Endothelial cell of umbilical vein (primary cell): Measurements from ENCODE around the gene MYO1A. TPM values are rescaled to one million over a fixed set of nuclear protein-coding genes. Genes with fewer than 3 reads are reported as not detected.

Source experiments
- BruUV-seq: library from RNA; stranded (reverse); fragments of 400-500 nt; replicated peaks from 2 replicates; lab custom pipeline; 2021; lab: Mats Ljungman, UMichigan
- CTCF ChIA-PET: fragments of 300-600, 350-600 bp; sonication (Branson Sonifier 250); formaldehyde crosslinking; loops from one replicate; lab custom pipeline; 2021; ENCODE audit warnings: antibody characterized with exemption, inconsistent platforms; lab: Charles Lee
- POLR2A ChIA-PET: fragments of 300-600, 350-600 bp; sonication (Branson Sonifier 250); formaldehyde crosslinking; loops from one replicate; lab custom pipeline; 2021; ENCODE audit warnings: antibody characterized with exemption, inconsistent platforms; lab: Charles Lee
- DNase-seq: peaks from one replicate; pipeline ENCODE4 v3.0.0-alpha.2; 2011; ENCODE audit warnings: low read depth, low spot score
- FAIRE-seq: peaks from 2 replicates; lab custom pipeline; 2011; peaks lifted over from hg19 to GRCh38; lab: Jason Lieb, UNC
- H2AFZ ChIP-seq: 2 replicates; pipeline ENCODE4 v1.6.0; 2012; ENCODE audit warnings: low read depth, low read length, control low read depth, inconsistent platforms
- H3K27ac ChIP-seq: 2 replicates; pipeline ENCODE4 v1.5.1; 2011; ENCODE audit warnings: low read depth, mild to moderate bottlenecking, control low read depth, low read length, moderate library complexity; ENCODE audit not compliant: insufficient read depth
- H3K27me3 ChIP-seq, 2 experiments: 2 replicates each; pipeline versions ENCODE4 v1.6.0 to v1.6.1; 2011; ENCODE audit warnings: low read length in 2 of 2, mixed read lengths in 1 of 2; ENCODE audit not compliant: control insufficient read depth in 2 of 2, insufficient read depth in 2 of 2
- H3K36me3 ChIP-seq, 2 experiments: 2 replicates in 1 of 2; 3 replicates in 1 of 2; pipeline ENCODE4 v1.5.1; 2011; ENCODE audit warnings: low read length in 2 of 2, mild to moderate bottlenecking in 1 of 2, moderate library complexity in 1 of 2; ENCODE audit not compliant: control insufficient read depth in 2 of 2, insufficient read depth in 2 of 2; ENCODE audit errors: extremely low read depth in 1 of 2
- H3K4me1 ChIP-seq: 3 replicates; pipeline ENCODE4 v1.5.1; 2011; ENCODE audit warnings: mild to moderate bottlenecking, low read length; ENCODE audit not compliant: control insufficient read depth, insufficient read depth; ENCODE audit errors: extremely low read depth
- H3K4me2 ChIP-seq: 2 replicates; pipeline ENCODE4 v1.6.1; 2011; ENCODE audit warnings: low read length, control low read depth, mixed read lengths; ENCODE audit not compliant: insufficient read depth
- H3K4me3 ChIP-seq, 3 experiments: fragments of 200-600 bp in 1 of 3; sonication (generic), shearing (Covaris generic) in 1 of 3; replicated peaks in 1 of 3; 2 replicates each; pipeline ENCODE4 v1.5.1; 2011 to 2016; ENCODE audit warnings: control low read depth in 3 of 3, low read length in 3 of 3, mild to moderate bottlenecking in 2 of 3, inconsistent platforms in 1 of 3, low read depth in 1 of 3, moderate library complexity in 1 of 3; ENCODE audit not compliant: insufficient read depth in 1 of 3
- H3K79me2 ChIP-seq: 2 replicates; pipeline ENCODE4 v1.6.0; 2012; ENCODE audit warnings: low read length, inconsistent platforms; ENCODE audit not compliant: control insufficient read depth, insufficient read depth
- H3K9ac ChIP-seq: replicated peaks from 2 replicates; pipeline ENCODE3; 2011; ENCODE audit warnings: low read length, control low read depth; ENCODE audit not compliant: insufficient read depth; ENCODE audit errors: extremely low read depth
- H3K9me1 ChIP-seq: replicated peaks from 3 replicates; pipeline ENCODE4 v1.6.0; 2011; ENCODE audit warnings: mild to moderate bottlenecking, low read length; ENCODE audit not compliant: control insufficient read depth, insufficient read depth; ENCODE audit errors: extremely low read depth
- H3K9me3 ChIP-seq: replicated peaks from 2 replicates; pipeline ENCODE4 v1.5.1; 2012; ENCODE audit warnings: low read length, inconsistent platforms; ENCODE audit not compliant: control insufficient read depth, insufficient read depth
- H4K20me1 ChIP-seq: replicated peaks from 2 replicates; pipeline ENCODE3; 2011; ENCODE audit warnings: mild to moderate bottlenecking, low read length; ENCODE audit not compliant: control insufficient read depth, insufficient read depth; ENCODE audit errors: extremely low read depth
- CTCF ChIP-seq, 2 donors: IDR thresholded peaks; 1 replicate in 1 of 2; 2 replicates in 1 of 2; pipeline ENCODE4 v1.5.1; 2011; ENCODE audit warnings: low read length in 2 of 2, mild to moderate bottlenecking in 2 of 2, moderate library complexity in 2 of 2, control low read depth in 1 of 2, inconsistent platforms in 1 of 2, low read depth in 1 of 2; ENCODE audit not compliant: insufficient read depth in 1 of 2; ENCODE audit errors: extremely low read depth in 1 of 2
- EZH2 ChIP-seq: IDR thresholded peaks from 2 replicates; pipeline ENCODE4 v1.6.1; 2012; ENCODE audit warnings: borderline replicate concordance, low read depth, mild to moderate bottlenecking, moderate library complexity, low read length, inconsistent platforms; ENCODE audit not compliant: severe bottlenecking
- FOS ChIP-seq: IDR thresholded peaks from 2 replicates; pipeline ENCODE4 v1.6.1; 2011; ENCODE audit warnings: mild to moderate bottlenecking, low read length, moderate library complexity, borderline replicate concordance; ENCODE audit not compliant: insufficient read depth
- GATA2 ChIP-seq: IDR thresholded peaks from 2 replicates; pipeline ENCODE4 v1.7.0; 2011; ENCODE audit warnings: low read depth, mild to moderate bottlenecking, moderate library complexity, mixed read lengths, low read length; ENCODE audit not compliant: insufficient read length, insufficient read depth
- JUN ChIP-seq: IDR thresholded peaks from 2 replicates; pipeline ENCODE4 v1.6.1; 2011; ENCODE audit warnings: borderline replicate concordance, low read depth; ENCODE audit not compliant: insufficient read length, insufficient read depth
- MAX ChIP-seq: IDR thresholded peaks from 2 replicates; pipeline ENCODE4 v1.6.1; 2011; ENCODE audit not compliant: insufficient read depth, insufficient read length
- MYC ChIP-seq: IDR thresholded peaks from one replicate; pipeline ENCODE4 v1.6.1; 2011; ENCODE audit warnings: mild to moderate bottlenecking, low read depth, low read length
- POLR2A ChIP-seq: IDR thresholded peaks from 2 replicates; pipeline ENCODE4 v1.6.1; 2012; ENCODE audit warnings: low read depth, mild to moderate bottlenecking, control low read depth, low read length
- POLR2AphosphoS5 ChIP-seq: IDR thresholded peaks from 2 replicates; pipeline ENCODE4 v1.6.1; 2012; ENCODE audit warnings: low read depth, mild to moderate bottlenecking, control low read depth, low read length, moderate library complexity; ENCODE audit not compliant: insufficient read depth
- dilution Hi-C: fragments of 300-500 bp; cut with MboI; formaldehyde crosslinking; loops from one replicate; pipeline ENCODE4 v1.15.0; 2019; ENCODE audit warnings: low sequenced_read_pairs; ENCODE audit not compliant: extremely low pct_ligation_motif_present
- intact Hi-C: fragments of 100-400 bp; cut with micrococcal nuclease; formaldehyde crosslinking; loops from one replicate; pipeline ENCODE4 v1.10.0; 2022
- polyA plus RNA-seq, 4 experiments: library from polyadenylated mRNA; depleted of rRNA in 3 of 4; stranded (reverse) in 3 of 4; unstranded in 1 of 4; fragments of >200 nt; gene quantifications; 2 replicates each; pipeline versions ENCODE4 v1.2.1 to v1.2.3, GENCODE V29; 2011 to 2012; ENCODE audit warnings: missing spikeins in 1 of 4
- total RNA-seq: library from RNA; stranded (reverse); gene quantifications from 2 replicates; pipeline ENCODE4 v1.2.3, GENCODE V29; 2021

Gene MYO1A
- total and polyA plus RNA-seq, 2 donors (not counting 3 experiments of a cell fraction or from before 2014, with no cell fraction given), result not detected

GRCh38 chr12:56990648-56991318 lies 59.1 kb downstream of the MYO1A start:
- no peak overlapping the region for H2AFZ ChIP-seq
- H4K20me1 ChIP-seq, result no peaks in the 10 kb centered on the region
- no peaks in the 10 kb centered on the region for H3K36me3 ChIP-seq
- dilution Hi-C loops (no loop called here), intact Hi-C loops (no loop called here)
- no TSS peak for BruUV-seq
- no peak for TF ChIP-seq EZH2
- no peak for TF ChIP-seq MYC
- TF ChIP-seq FOS, result no peak
- TF ChIP-seq CTCF (IDR thresholded peaks at IDR 0.05; ENCODE audit: extremely low read depth in 1 of 2, insufficient read depth in 1 of 2, low read depth in 1 of 2, low read length in 2 of 2), result no peak
- no peak for TF ChIP-seq POLR2AphosphoS5
- TF ChIP-seq MAX, result no peak
- no peak for TF ChIP-seq GATA2
- TF ChIP-seq POLR2A, result no peak
- TF ChIP-seq JUN, result no peak
- CTCF ChIA-PET, result interaction anchor here (1.0 to 2.2 kb wide), 4 partner anchors 10 to 227 kb away, joined by 5 to 18 read pairs (median 8); partner anchors contain the start of gene HSD17B6
- H3K27ac ChIP-seq, result peak overlapping the region; percentile 15
- no peaks in the 10 kb centered on the region for H3K9me3 ChIP-seq
- POLR2A ChIA-PET, result no interaction called here
- DNase-seq (no peak), FAIRE-seq (no peak)
- no peak overlapping the region for H3K4me3 ChIP-seq
- H3K9me1 ChIP-seq, result no peaks in the 10 kb centered on the region
- peaks cover 30% of the 10 kb centered on the region for H3K4me1 ChIP-seq
- H3K79me2 ChIP-seq, result no peaks in the 10 kb centered on the region
- H3K9ac ChIP-seq, result no peak overlapping the region
- peaks cover 2 to 3% of the 10 kb centered on the region in 2 experiments for H3K27me3 ChIP-seq
- H3K4me2 ChIP-seq, result peak overlapping the region; percentile 16
